Placental epithelial cell (primary cell): ENCODE measurements around the gene ATP6V0A4. TPM values are rescaled to one million over a fixed set of nuclear protein-coding genes. Genes with fewer than 3 reads are reported as not detected.

ENCODE experiments used
- total RNA-seq: library from RNA; depleted of rRNA; stranded (reverse); fragments of >200 nt; gene quantifications from 2 replicates; pipeline ENCODE4 v1.2.3, GENCODE V29; 2012

Gene ATP6V0A4
- under 0.01 and 4.1 TPM in 2 replicates for total RNA-seq

DNA sequence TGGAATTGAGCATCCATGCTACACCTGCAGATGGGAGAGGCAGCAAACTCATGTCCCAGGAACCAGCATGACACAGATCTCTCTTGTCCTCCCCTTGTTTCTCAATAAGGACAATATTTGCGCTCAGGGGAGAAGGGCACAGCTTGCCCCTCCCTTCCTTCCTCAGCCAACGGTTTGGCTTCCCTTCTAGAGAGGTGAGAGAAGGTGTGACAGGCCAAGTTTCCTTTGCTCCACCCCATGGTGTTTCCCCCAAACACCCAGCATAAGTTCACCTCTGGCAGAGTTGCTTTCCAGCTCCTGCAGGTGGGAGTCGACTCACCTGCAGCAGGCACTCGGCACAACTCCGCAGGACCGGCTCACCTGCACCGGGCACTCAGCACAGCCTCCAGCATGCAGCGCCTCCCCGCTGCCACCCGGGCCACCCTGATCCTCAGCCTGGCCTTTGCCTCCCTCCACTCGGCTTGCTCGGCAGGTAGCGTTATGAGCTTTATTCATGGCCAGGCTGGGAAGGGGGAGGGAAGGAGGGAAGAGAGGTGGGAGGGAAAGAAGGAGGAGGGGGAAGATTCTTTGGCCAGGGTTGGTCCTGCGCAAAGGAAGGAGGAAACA is at the start of gene ATP6V0A4, which contains the start of gene TMEM213:
Gene ATP6V0A4, minus strand, starts transcription at position 482 of the 606 bp plus-strand sequence. CDS start 26,949 bp downstream, outside the sequence.
Gene TMEM213, plus strand, starts transcription at position 280 of the 606 bp plus-strand sequence. Its CDS starts 111 bp downstream, at position 391.

DNA sequence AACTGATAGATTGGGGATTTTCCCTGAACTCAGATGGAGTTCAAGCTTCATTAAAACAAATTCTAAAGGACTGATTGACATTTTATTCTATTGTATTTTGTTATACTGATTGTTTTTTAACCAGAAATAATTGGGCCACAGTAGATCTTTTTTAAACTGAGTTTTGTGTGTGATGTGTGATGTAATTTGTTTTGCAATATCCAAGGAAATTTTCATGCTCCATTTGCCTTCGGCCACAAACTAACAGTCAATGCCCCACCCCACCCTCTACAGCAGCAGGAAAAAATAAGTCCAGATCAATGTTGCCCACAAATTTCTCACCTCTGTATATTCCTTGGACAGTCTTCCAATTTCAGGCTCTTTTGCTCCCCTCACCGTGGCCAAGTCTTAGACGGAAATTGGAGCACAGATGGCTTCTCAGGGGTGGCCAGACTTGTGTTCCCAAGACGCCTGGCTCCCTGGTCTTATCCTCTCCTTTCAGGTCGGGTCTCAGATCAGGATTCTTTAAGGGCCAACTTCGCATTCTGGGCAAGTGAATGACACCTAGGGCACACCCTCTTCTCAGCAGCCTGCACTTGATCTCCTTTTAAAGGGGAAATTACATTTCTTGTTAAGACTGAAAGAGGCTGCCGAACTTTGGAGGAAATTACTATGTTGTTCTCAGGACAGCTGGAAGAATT is 97.0 kb downstream of the ATP6V0A4 start, which contains the start of gene SVOPL:
Gene SVOPL, minus strand, starts transcription at position 506 of the 680 bp plus-strand sequence. CDS start 22,317 bp downstream, outside the sequence.

Other genes starting within 250 kb of the ATP6V0A4 start
- 0.65 and 2.4 TPM in 2 replicates for gene SVOPL, start 96.8 kb downstream of the ATP6V0A4 start, total RNA-seq
- gene TMEM213, start 202 bp downstream of the ATP6V0A4 start, total RNA-seq = not detected in 2 replicates
- 8.2 and 14.3 TPM in 2 replicates for gene KIAA1549, start 183.2 kb upstream of the ATP6V0A4 start, total RNA-seq
- gene ZC3HAV1L, start 237.8 kb upstream of the ATP6V0A4 start, total RNA-seq = 50.3 and 55.2 TPM in 2 replicates